HG02981 (cell line): ENCODE measurements around the gene LBHD2.
A peak's percentile ranks its signal among the peaks of the same experiment; 100 is the strongest.

Experiments used
- ATAC-seq: cut with Tn5 transposase; IDR thresholded peaks from one replicate; pipeline ENCODE4 v1.9.1; 2021; ENCODE audit warnings: mild to moderate bottlenecking, moderate library complexity; ENCODE audit not compliant: unreplicated experiment

The LBHD2 gene

DNA sequence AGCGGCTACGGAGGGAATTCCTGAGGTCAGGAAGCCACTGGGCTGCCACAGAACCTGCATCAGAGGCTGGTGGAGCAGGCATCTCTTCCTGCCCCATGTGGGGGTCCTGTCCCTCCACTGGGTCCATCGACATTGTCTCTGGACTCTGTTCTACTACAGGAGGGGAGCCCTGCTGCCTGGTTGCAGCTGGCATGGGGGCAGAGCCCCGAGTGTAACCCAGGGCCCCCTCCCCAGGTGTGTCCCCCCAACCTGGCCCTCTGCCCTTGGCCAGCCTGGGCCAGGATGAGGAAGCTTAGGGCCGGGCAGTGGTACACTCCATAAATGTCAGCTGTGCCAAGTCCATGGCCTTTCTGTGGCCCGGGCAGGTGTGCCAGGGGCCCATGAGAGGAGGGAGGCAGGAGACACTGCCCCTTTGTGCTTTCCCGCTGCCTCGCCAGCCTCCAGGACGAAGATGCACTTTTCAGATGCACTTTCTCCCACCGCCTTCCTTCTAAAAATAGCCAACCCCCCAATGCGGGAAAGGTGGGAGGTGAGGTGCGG lies 6.5 kb downstream of the LBHD2 start:
- ATAC-seq, result no peak

DNA sequence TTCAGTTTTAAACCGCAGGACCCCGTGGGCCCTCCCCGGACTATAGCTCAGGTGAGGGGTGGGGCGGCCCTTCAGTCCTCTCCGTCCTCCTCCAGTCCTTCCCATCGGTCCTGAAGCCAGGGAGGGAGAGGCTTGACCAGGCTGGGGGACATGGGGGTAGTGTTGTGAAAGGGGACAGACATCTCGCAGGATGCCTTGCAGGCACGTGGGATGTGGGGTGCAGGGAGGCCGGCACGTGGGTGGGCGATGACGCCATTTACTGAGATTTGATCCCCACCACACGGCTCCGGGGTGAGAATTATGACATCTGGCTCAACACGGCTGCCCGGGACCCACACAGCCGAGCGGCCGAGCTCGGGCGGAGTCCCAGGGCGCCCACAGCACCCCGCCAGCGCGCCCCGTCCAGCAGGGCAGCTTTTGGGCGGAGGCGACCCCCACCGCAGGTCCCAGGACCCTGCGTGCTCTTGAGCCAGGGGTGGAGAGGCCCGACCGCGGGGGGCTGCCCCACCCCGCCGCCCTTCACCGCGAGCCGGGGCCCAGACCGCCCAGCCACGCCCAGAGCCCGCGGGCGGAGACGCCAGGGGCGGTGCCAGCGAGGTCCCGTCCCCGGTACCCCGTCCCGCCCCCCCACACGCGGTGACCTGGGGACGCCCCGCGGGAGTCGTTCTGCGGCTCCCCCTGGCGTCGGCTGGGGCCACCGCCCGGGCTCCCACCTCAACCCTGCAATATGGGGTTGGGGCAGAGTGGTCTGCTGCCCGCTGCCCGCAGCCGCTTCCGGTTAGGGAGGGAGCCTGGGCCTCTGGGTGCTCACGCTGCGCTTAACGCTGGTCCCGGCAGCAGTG lies 7.3 kb downstream of the LBHD2 start:
- ATAC-seq, result peak; percentile 51

DNA sequence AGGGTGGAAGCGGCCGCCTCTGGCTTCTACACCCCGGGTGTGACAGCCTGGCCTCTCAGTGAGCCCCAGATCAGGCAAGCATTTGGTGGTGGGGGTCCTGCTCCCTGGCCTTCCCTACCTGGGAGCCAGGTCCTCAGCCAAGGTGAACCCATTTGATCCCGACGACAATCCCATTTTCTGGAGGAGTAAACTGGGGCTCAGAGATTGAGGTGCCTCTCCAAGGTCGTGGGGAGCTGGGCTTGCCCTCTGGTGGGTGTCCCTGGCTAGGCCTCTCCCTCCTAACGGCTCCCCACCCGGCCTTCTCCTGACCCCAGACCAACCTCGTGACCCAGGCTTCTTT lies 7.8 kb downstream of the LBHD2 start:
- no peak for ATAC-seq

DNA sequence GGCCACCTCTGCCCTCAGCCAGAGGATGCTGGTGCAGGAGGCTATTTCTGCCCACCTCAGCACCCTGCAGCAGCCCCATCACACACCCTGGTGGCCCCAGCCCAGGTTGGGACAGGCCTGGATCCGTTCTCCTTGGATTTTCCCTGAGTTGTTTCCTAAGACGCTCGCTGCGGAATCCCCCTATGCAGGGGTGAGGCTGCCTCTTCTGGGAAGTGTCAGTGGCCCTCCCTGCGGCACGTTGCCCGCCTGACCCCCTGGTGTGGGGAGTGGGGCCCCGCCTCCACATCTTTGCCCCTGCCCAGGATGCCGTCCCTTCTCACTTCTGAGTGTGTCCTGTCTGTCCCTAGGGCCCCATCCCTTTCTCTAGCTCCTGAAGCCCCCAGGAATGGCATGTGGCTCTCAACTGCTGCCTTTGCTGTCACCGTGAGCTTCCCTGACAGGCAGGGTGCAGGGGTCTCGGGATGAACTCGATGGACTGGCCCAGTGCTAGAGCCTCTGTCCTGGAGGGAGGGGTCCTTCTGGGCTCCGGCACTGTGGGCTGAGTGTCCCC lies 9.9 kb downstream of the LBHD2 start:
- no peak for ATAC-seq

DNA sequence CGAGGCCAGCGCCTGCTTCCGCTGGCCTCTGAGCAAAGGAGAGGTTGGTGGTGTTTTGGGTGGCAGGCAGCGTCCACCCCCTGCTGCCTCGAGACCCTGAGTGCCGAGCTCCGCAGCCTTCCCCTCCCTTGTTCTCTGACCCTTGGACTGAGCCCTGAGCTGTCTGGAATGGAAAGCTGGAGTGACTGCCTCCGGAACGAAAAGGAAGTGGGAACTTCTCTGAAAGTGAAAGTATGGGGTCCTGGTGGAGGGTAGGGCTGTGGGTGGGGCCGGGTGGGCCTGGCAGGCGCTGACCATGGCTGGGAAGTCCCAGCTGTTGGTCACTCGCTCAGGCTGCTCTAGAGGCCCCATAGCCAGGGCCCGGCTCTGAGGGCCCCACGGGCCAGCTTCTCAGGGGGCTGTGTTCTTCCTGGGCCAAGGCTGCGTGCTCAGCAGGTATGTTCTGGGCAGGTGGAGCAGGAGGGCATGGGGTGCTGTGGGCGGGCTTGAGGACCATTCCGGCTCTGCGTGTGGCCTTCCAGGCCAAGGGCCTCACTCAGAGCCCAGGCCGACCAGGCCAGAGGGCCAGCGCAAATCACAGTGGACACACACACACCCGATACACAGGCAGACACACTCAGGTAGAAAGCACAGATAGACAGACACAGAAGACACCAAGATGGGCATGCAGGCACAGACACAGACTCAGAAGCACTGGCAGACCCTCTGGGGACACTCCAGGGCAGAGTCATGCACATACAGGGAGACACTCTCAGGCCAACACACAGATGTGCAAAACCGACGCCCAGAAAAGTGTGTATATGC lies 10.6 kb downstream of the LBHD2 start, which contains the start of gene EXOC3L4:
TSS of gene EXOC3L4 (plus strand) at position 320 of the 804 bp plus-strand sequence. CDS start 5,495 bp downstream, outside the sequence.
- ATAC-seq, result no peak

DNA sequence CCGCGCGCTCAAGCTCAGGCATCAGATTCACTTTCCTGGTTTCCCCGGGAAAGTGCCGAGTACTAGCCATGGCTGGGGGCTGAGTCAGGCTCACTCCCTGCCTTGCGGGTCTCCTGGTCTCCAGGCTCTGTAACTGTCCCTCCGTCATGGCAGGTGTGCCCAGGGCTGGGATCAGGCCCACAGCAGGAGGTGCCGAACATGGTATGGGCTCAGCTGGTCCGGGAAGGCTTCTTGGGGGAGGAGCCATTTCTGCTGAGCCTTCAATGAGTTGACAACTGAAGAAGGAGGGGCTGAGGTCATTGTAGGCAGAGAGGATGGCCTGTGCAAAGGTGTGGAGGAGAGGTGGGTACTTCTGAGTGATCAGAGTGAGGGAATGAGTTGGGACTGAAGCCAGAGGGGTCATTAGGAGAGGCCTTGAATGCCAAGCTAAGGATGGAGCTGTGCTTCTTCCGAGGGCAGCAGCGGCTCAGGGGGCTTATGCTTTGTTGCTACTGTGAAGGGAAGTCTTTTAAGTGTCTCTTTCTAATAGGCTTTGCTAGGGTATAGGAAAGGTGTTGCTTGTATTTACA lies 11.3 kb downstream of the LBHD2 start:
- ATAC-seq, result no peak

DNA sequence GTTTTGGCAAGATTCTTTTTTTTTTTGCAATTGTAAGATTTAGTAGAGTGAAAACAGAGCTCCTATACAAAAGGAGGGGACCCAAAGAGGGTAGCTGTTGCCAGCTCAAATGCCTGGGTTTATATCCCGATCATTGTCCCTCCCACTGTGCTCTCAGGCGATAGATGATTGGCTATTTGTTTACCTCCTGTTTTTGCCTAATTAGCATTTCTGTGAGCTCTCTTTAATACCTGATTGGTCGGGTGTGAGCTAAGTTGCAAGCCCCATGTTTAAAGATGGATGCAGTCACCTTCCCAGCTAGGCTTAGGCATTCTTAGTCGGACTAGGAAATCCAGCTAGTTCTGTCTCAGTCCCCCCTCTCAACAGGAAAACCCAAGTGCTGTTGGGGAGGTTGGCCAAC lies 12.4 kb downstream of the LBHD2 start:
- no peak for ATAC-seq

DNA sequence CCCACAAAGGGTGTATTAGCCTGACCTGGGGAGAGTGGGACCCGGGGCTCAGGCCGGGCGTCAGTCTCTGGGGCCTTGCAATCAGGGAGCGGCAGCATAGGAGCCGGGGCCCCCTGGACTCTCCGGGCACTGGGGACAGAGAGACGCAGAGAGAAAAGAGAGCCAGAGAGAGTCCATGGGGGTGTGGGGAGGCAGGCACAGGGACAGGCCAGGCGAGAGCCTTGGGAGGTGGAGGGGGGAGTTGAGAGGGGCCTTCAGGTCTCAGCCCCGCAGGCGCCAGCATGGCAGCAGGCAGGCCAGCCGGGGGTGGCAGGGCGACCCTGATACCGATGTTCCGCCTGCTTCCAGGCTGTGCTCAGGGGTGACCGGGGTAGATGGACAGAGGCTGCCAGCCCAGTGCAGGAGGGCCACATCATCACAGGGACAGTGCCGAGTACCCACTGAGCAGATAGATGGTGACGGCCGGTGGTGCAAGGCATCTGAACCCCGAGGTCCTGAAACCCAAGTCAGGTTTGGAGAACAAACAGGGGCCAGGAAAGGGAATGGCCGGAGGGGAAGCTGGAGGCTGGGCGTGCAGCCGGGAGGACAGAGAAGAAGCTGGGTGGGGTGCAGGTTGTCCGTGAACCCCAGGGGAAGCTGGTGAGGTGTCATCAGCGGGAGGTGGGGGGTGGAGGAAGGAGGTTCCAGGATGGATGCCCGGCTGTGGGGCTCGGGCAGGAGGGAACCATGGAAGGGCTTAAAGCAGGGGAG lies 13.4 kb downstream of the LBHD2 start:
- ATAC-seq, result no peak

DNA sequence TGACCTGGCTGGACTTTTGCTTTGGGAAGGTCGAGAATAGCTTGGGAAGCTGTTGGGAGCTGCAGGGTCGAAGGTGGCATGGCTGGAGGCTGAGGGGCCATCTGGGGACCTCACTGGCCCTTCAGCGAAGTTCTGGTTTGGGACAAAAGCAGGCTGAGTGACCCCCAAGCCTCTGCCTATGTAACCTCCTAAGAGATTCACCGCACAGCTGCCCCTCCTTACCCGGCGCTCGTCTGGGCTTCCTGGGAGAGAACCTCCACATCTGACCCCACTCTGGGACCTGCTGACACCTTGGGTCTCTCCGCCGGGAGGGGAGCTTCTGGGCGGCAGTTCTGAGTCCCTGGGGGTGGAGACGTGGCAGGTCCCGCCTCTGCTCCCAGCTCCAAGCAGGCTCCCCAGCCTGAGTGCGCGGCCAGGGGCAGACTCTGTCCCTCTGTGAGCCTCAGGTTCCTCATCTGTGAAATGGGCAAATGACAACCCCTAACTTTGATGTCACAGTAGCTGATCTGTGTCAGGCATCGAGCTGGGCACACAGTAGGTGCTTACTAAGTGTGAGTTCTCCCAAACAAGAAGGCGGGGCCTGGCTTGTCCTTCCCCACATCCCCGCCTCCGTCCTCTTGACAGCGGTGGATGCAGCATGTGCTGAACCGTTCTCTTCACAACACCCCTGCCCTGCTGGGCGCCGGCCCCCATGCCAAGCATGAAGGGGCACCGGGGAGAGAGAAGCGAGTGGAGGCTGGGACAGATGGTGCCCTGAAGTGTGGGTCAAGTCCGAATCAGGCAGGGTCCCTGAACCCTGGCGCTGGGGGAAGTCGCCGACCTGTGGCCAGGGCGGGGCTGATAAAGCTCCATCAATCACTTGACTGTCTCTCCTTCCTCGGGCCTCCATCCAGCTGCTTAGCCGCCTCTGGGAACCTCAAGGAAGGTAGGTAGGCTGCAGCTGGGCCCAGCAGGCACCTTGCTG lies 14.3 kb downstream of the LBHD2 start:
- ATAC-seq, result no peak

DNA sequence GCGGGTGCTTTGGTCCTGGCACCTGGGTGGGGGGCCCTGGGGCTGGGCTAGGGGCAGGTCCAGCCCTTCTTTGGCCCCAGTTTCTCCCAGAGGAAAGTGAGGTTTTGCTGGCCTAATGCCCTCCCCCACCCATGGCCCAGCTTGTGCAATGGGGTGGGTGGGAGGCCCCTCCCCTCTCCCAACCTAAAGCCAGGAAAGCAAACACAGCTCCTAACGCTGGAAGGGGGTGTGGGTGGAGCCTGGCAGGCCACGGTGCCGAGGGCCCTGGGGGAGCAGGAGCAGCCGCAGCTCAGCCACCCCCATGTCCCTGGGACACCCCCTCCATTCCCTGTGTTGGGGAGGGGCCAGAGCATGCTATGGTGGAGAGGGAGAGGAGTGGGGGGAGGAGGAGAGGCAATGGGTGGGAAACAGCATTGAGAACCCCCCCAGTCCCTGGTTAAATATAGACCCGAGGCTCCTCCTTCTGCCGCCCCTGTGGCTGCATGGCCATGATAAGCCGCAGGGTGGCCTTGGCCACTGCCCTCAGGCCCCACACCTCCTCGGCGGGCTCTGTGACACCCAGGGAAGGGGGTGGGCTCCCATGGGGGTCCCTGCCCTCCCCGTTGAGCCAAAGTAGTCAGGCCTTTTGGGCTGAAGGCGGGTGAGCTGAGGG lies 15.2 kb downstream of the LBHD2 start:
- no peak for ATAC-seq

DNA sequence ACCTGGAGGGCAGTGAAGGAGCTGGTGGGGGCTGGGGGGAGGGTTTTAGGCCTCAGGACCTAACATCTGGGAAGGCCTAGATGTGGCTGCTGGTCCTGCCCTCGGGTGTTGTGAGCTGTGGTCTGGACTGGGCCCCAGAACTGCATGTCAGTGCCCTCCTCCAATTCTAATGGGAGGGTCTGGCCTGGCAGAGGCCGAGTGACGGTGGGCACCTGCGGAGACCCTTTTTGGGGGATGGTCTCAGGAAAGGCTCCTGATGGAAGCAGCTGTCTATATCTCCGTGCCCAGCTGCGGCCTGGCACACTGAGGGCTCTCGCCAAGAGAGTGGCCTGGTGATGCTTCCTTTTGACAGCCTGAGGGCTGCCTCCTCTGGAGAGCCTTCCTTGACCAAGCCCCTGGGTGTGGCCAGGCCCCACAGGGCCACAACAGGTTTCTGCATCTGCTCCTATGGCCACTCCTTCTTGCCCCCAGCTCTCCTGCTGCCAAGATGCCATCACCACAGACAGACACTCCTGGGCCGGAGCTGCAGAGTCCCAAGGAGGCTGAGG lies 15.8 kb downstream of the LBHD2 start:
- ATAC-seq, result no peak

DNA sequence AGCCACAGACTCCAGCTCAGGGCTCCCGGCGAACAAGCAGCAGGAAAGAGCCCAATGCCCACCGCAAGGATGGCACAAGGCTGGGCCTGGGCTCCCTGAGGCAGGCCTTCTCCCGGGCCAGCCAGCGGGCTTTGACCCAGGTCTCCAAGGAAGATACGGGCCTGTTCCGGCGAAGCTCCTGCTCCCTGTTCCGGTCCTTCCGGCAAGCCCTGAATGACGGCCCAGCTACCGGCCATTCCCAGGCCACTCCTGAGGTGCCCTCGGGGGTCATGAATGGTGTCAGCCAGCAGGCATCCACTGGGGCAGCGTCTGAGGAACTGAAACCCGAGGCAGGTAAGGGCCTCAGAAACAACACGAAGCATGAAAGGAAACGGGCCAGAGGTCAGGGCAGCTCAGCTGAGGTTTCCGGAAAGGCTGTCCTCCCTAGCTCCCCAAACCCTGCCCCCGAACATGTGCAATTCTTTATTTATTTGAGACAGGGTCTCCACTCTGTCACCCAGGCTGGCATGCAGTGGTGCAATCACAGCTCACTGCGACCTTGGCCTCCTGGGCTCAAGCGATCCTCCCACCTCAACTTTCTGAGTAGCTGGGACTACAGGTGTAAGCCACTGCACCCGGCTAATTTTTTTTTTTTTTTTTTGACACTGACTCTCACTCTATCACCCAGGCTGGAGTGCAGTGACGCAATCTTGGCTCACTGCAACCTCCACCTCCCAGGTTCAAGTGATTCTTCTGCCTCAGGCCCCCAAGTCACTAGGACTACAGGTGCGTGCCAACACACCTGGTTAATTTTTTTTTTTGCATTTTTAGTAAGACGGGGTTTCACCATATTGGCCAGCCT lies 16.5 kb downstream of the LBHD2 start:
- no peak for ATAC-seq

DNA sequence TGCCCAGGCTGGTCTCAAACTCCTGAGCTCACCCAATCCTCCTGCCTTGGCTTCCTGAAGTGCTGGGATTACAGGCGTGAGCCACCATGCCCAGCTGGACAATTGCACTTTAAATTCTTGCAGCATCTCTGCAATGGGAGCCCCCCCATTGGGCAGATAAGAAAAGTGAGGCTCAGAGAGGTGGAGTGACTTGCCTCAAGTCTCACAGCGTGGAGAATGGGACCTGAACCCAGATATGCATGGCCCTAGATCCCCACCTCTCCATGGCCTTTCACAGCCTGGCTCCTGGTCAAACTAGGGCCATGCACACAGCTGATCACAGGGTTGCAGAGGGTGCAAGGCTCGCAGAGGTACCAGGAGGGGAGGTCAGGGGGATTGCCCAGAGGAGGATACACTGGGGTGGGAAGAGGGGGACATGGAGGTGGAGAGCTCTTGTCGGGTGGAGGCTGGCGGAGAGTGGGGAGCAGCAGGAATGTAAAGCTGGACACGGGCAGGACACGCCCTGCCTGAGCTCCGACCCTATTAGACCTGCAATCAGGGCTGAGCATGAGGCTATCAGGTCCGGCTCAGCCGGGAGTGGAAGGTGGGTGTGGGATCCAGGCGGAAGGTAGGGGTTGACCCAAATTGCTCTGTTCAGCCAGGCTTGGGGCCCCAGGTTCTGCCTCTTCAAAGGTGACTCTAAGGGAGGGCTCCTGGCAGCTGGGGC lies 17.4 kb downstream of the LBHD2 start:
- ATAC-seq, result no peak

DNA sequence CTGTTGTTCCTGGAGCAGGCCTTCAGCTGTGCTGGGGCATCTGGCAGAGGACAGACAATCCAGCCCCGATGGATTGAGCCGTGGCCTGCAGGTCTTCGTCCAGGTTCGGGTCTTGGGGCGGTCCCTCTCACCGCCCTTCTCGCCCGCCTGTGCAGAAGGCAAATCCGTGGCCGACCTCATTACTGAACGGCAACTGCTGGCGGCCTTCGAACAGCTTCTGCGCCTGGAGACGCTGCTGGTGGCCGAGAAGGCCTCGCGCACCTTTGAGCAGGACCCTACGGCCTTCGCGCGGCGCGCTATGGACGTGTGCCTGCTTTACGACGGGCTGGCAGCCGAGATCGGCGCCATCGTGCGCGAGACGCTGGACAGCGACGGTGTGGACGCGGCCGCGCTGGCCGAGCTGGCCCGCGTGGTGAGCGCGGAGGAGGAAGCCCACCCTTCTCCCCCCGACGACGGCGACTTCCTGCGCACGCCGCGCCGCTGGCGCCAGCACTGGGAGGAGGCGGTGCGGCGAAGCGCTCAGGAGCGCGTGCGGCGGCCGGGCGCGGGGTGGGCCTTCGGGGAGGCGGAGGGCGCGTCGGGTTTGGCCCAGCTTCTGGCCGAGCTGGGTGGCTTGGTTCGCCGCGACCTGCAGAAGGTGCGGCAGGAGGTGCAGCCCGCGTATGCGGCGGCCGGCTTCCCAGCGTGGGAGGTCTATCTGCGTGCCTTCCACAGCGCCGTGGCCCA lies 18.1 kb downstream of the LBHD2 start:
- no peak for ATAC-seq

DNA sequence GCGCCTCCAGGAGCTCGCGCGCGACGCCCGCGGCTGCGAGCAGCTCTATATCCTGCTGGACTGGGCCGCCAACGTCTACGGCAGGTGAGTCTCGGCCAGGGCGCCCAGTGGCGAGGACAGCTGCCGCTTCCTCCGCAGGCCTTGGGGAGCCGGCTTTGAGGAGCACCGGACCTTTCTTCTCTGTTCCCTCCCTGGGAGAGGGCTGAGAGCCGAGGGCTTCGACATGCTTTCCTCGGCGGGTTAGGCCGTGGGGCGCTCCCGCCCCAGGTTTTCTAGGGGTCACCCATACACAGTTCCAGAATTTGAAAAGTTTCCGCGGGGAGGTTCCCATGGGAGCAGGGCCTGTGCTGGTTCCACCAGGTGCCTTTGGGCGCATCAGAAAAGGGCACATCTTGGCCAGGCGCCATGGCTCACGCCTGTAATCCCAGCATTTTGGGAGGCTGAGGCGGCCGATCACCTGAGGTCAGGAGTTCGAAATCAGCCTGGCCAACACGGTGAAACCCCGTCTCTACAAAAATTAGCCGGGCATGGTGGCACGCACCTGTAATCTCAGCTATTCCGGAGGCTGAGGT lies 18.8 kb downstream of the LBHD2 start:
- ATAC-seq, result no peak
